Endometrial microvascular endothelial cells (primary cell): ENCODE results near the gene PPFIA1. TPM values are rescaled to one million over a fixed set of nuclear protein-coding genes. Genes with fewer than 3 reads are reported as not detected.
"Not testable (repeated sequence)": the region's sequence is repeated elsewhere in the genome, so short reads cannot be mapped to it uniquely, and the experiment has no call there.

Source experiments
- in situ Hi-C: cut with HindIII; loops from 2 replicates; pipeline ENCODE4 v1.10.0; 2017; ENCODE audit warnings: low sequenced_read_pairs, low pct_unique_long_range_greater_than_20kb; ENCODE audit errors: inconsistent ontology term
- total RNA-seq: library from RNA; depleted of rRNA; stranded (reverse); fragments of >200 nt; gene quantifications from one replicate; pipeline ENCODE4 v1.2.3, GENCODE V29; 2015; ENCODE audit errors: inconsistent ontology term

The PPFIA1 gene
- total RNA-seq, 1 donor from 2014 or later: 46.1 TPM

- in situ Hi-C loops: no loop called here
These were observed 44.2 kb downstream of the PPFIA1 start for GRCh38 chr11:70314730-70315129.

GRCh38 chr11:70315716-70316115, 45.2 kb downstream of the PPFIA1 start:
- in situ Hi-C loops: no loop called here

- in situ Hi-C loops: no loop called here
These were observed 47.3 kb downstream of the PPFIA1 start for GRCh38 chr11:70317581-70318305.

- in situ Hi-C loops: no loop called here
These were observed 49.0 kb downstream of the PPFIA1 start for GRCh38 chr11:70319396-70320076.

- in situ Hi-C loops: no loop called here
These were observed 52.2 kb downstream of the PPFIA1 start for GRCh38 chr11:70322666-70323065.

- in situ Hi-C loops: no loop called here
These were observed 53.3 kb downstream of the PPFIA1 start for GRCh38 chr11:70323806-70324205.

- in situ Hi-C loops: no loop called here
These were observed 54.1 kb downstream of the PPFIA1 start for GRCh38 chr11:70324376-70325115.

- in situ Hi-C loops: no loop called here
These were observed 55.3 kb downstream of the PPFIA1 start for GRCh38 chr11:70325824-70326223.

GRCh38 chr11:70326365-70326811, 55.9 kb downstream of the PPFIA1 start:
- in situ Hi-C loops: no loop called here

- in situ Hi-C loops: no loop called here
These were observed 56.3 kb downstream of the PPFIA1 start for GRCh38 chr11:70326833-70327232.

- in situ Hi-C loops: no loop called here
These were observed 57.2 kb downstream of the PPFIA1 start for GRCh38 chr11:70327717-70328116.

- in situ Hi-C loops: no loop called here
These were observed 58.1 kb downstream of the PPFIA1 start for GRCh38 chr11:70328556-70328955.

- in situ Hi-C loops: not testable (repeated sequence)
These were observed 60.9 kb downstream of the PPFIA1 start for GRCh38 chr11:70331320-70331843.

- in situ Hi-C loops: no loop called here
These were observed 61.4 kb downstream of the PPFIA1 start for GRCh38 chr11:70331901-70332300.

GRCh38 chr11:70332567-70332966, 62.1 kb downstream of the PPFIA1 start:
- in situ Hi-C loops: no loop called here

GRCh38 chr11:70333261-70333660, 62.8 kb downstream of the PPFIA1 start:
- in situ Hi-C loops: no loop called here

GRCh38 chr11:70334351-70334995, 64.0 kb downstream of the PPFIA1 start:
- in situ Hi-C loops: no loop called here

GRCh38 chr11:70335511-70335910, 65.0 kb downstream of the PPFIA1 start:
- in situ Hi-C loops: no loop called here

- in situ Hi-C loops: no loop called here
These were observed 68.1 kb downstream of the PPFIA1 start for GRCh38 chr11:70338594-70338993.
